Keratinocyte (primary cell): ENCODE data around the gene SLC4A5.
A peak's percentile ranks its signal among the peaks of the same experiment; 100 is the strongest.

ENCODE experiments used
- CTCF ChIP-seq, 3 experiments: IDR thresholded peaks in 1 of 3; conservative IDR thresholded peaks in 1 of 3; optimal IDR thresholded peaks in 1 of 3; 2 replicates in 2 of 3; 3 replicates in 1 of 3; pipeline versions ENCODE3 to v1.5.1; 2011; ENCODE audit warnings: low read length in 3 of 3, mild to moderate bottlenecking in 3 of 3, moderate library complexity in 2 of 3, control low read depth in 1 of 3, inconsistent platforms in 1 of 3; ENCODE audit not compliant: insufficient read depth in 2 of 3; ENCODE audit errors: extremely low read depth in 1 of 3
- EZH2 ChIP-seq: IDR thresholded peaks from one replicate; pipeline ENCODE4 v1.6.1; 2012; ENCODE audit warnings: inconsistent platforms, mild to moderate bottlenecking, low read length, moderate library complexity

- TF ChIP-seq CTCF (optimal IDR thresholded peaks at IDR 0.05 in 1 of 3, IDR thresholded peaks at IDR 0.05 in 1 of 3, conservative IDR thresholded peaks at IDR 0.05 in 1 of 3; ENCODE audit: extremely low read depth in 1 of 3, insufficient read depth in 2 of 3, low read length in 3 of 3) (peak; percentile 36 to 61 (median 49)), EZH2 (no peak)
These were observed 76.1 kb downstream of the SLC4A5 start for GRCh38 chr2:74267068-74267467.
